Stimulated activated CD8-positive, alpha-beta memory T cell treated with anti-CD3 and anti-CD28 coated beads, Interleukin-12 subunit alpha, Interleukin-12 subunit beta, amount 100 ng/mL, for 24 hours (primary cell): ENCODE measurements around the gene JCHAIN.
"Not testable (repeated sequence)": the region's sequence is repeated elsewhere in the genome, so short reads cannot be mapped to it uniquely, and the experiment has no call there.

ENCODE experiments used
- DNase-seq: peaks from one replicate; pipeline ENCODE4 v3.0.0-alpha.2; 2020; ENCODE audit errors: extremely low read depth

Gene JCHAIN

DNA sequence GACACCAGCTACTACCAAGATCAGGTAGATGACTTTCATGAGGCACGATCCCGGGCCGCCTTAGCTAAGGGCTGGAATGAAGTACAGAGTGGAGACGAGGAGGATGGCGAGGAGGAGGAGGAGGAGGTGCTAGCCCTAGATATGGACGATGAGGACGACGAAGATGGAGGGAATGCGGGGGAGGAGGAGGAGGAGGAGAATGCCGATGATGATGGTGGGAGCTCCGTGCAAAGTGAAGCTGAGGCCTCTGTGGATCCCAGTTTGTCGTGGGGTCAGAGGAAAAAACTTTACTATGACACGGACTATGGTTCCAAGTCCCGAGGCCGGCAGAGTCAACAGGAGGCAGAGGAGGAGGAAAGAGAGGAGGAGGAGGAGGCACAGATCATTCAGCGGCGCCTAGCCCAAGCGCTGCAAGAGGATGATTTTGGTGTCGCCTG is 22.5 kb upstream of the JCHAIN start:
- no peak for DNase-seq

DNA sequence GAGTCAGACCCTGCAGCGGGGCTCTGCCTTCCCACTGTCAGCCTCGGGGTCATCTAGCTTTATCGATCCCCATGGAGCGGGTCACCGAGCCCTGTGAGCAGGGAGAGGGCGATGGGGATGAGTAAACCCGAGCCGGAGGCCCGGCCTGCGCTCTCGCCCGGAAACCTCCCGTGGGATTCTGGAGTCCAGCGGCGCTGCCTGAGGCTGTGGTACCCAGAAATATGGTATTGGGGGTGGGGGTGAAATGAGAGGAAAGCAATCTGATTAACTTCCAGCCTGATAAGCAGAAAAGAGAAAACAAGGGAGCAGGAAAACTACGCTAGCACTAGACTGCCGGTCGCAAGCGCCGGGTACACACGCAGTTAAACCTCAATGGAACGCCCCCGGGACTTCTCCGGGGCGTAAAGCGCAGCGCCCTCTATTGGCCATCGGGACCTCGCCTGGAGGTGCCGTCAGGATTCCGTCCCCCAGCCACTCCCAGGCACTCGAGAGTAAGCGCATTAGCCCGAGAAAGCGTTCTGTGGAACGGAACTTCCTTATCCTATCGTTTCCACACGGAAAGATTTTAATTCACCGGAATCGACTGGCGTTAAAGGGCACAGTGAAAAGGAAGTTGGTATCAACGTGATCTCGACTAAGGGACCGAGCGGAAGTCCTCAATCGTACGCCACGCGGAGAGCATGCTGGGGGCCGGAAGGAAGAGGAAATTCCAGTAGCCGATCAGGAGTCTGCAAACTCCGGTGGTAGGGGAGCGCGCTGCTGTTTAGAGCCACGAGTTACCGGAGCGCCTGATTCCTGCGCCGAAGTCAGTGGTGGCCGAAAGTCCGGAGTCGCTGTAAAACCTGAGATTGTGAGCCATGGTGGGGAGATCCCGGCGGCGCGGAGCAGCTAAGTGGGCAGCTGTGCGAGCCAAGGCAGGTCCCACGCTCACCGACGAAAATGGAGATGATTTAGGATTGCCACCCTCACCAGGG is 21.8 kb upstream of the JCHAIN start, which contains the start of gene UTP3:
UTP3 (plus strand) TSS at position 712 of the 974 bp plus-strand sequence; CDS start at position 858, 146 bp downstream.
- peak; percentile 83 for DNase-seq

DNA sequence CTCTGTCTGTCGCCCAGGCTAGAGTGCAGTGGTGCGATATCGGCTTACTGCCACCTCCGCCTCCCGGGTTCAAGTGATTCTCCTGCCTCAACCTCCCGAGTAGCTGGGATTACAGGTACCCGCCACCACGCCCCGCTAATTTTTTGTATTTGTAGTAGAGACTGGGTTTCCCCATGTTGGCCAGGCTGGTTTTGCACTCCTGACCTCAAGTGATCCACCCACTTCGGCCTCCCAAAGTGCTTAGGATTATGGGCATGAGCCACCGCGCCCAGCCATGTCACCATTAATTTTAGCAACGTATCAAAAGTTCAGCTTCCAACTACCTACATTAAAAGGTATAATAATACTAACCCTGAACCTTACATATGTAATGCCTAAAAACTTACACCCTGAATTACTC is 21.1 kb upstream of the JCHAIN start:
- no peak for DNase-seq

DNA sequence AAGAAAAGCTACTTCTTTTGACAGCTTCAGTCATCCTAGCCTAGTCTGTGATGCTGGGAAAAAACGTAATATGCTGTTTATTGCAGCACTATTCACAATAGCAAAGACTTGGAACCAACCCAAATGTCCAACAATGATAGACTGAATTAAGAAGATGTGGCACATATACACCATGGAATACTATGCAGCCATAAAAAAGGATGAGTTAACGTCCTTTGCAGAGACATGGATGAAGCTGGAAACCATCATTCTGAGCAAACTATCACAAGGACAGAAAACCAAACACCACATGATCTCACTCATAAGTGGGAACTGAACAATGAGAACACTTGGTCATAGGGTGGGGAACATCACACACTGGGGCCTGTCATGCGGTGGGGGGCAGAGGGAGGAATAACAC is 15.8 kb upstream of the JCHAIN start:
- DNase-seq, result not testable (repeated sequence)

- DNase-seq, result no peak
These were observed 15.4 kb upstream of the JCHAIN start for GRCh38 chr4:70681704-70682103.

DNA sequence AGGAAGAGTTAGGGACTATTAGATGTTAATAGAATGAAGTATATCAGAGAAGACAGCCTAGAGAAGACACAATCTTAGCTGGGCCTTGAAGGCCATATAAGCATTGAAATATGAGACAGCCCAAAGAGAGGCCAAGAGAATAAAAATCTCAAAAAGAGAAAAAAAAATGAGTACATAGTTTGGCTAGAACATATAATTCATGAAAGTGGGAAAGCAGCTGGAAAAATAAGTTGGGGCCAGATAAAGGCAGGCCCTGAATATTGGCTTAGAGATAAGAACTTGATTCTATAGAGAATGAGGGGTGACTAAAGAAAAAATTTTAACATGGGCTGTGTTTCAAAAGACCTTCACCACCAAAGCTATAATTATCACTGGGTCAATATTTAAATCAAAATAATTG is 14.6 kb upstream of the JCHAIN start:
- DNase-seq, result no peak

DNA sequence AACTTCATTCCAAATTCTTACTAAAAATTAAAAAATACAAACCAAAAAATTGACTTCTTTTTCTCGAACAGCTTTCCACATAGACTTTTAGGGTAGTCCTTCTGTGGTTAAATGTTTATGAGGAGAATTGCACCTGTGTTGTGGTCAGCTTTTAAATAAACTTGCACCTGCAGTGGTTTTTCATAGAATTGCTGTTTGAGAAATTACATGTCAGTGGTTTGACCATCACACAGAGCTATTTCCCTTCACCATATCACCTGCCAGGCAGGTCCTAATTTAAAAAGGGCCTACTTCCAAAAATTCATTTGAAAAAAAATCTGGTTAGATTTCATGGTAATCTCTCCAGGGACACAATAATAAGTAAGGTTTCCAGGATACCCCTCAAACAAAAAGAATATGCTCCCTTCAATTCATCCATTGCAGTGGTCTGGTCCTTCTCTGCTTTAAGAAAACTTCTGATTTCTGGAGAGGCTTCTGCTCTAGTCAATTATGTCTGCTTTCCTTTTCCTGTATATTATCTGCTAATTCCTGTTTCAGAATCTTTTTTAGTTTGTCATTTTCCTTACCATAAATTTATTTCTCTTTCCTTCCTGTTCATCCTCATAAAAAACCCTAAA is 12.2 kb upstream of the JCHAIN start:
- DNase-seq, result no peak

GRCh38 chr4:70676554-70677090 is 10.3 kb upstream of the JCHAIN start:
- DNase-seq, result no peak

GRCh38 chr4:70674731-70675130 is 8.4 kb upstream of the JCHAIN start:
- no peak for DNase-seq

DNA sequence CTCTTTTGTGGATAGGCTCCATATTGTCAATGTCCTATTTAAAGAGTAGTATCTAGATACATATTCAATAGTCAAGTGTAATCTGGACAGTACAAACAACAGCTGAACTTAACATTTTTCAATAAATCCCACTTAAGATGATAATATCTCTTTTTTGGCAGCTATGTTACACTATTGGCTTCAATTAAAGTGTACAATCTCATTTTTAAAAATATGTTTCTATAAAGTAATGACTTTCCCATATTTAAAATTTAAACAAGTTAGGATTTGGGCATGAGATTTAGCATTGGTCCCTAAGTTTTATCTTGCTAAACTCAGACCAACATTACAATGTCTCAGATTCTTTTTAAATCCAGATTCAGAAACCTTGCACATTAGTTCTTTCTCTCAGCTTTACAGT is 7.9 kb upstream of the JCHAIN start:
- no peak for DNase-seq

GRCh38 chr4:70671091-70671490 is 4.8 kb upstream of the JCHAIN start:
- DNase-seq, result no peak

DNA sequence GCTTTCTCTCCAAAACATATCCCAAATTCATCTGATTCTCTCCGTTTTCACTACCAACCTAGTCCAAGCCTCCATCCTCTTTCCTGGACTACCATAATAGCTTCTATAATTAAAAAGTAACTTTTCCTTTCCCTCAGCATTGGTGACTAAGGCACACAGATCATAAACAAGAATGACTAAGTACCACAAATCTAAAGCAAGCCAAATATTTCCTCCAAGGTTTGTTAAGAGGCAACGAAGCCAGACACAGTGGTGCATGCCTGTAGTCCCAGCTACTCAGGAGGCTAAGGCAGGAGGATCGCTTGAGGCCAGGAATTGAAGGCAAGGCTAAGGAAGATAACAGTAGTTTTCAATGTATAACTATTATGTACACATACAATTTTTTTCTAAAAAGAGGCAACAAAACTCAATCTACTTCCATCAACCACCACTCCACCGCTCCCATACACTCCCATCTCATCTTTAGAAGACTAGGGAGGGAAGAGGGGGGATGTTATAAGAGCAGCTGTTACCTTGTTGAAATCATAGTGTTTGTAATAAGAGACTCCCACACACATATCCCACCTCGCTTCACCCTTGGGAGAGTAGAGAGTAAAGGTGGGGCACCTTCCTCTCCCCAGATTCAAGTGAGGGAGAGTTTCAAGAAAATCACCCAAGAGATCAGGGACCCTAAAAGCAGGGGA is 4.2 kb upstream of the JCHAIN start:
- no peak for DNase-seq

GRCh38 chr4:70667740-70668535 is 1.6 kb upstream of the JCHAIN start:
- no peak for DNase-seq

GRCh38 chr4:70661309-70661922 is 4.9 kb downstream of the JCHAIN start:
- not testable (repeated sequence) for DNase-seq

DNA sequence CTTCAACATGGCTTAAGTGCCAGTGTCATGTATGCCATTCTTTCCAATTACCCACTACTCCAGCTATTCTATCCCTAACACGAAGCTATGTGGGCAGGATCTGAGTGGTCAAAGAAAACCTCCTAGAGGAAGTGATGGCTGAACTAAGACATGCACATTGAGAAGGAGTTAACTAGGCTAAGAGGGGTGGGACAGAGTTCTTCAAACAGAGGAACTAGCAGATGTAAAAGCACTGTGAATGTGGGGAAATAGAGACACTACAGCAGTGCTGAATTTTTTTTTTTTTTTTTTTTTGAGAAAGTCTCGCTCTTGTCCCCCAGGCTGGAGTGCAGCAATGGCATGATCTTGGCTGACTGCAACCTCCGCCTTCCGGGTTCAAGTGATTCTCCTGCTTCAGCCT is 6.2 kb downstream of the JCHAIN start:
- DNase-seq, result no peak

DNA sequence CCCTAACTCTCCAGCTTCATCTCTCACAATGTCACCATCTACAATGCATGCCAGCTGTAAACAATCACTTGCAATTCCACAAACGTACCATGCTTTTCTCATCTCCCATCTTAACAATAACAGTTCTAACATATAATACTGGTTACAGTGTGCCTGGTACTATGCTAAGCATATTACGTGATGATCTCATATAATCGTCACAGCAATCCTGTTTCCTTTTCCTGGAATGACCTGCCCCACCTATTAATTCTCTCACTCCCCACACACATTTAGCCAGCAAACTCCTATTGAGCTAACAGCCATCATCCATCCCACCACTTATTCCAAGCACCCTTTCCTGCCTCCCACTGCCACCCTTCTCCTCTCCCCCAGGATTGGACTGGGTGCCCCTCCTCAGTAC is 7.9 kb downstream of the JCHAIN start:
- DNase-seq, result no peak

DNA sequence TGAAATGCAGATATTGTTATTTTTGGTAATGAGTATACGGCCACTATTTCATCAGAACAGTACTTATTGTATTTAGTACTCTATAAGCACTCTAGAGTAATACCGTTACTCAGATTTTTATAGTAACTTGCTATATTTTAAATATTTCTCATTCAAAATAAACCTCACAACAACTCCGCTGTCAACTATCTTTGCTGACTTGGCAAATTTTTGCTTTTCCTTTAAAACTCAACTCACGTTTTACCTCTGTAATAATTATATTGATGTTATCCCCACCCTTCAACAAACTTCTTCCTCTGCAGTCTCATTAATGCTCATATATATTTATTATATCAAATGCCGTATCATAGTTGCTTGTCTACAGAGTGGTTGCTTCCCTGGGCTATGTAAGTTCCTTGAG is 9.0 kb downstream of the JCHAIN start:
- no peak for DNase-seq

DNA sequence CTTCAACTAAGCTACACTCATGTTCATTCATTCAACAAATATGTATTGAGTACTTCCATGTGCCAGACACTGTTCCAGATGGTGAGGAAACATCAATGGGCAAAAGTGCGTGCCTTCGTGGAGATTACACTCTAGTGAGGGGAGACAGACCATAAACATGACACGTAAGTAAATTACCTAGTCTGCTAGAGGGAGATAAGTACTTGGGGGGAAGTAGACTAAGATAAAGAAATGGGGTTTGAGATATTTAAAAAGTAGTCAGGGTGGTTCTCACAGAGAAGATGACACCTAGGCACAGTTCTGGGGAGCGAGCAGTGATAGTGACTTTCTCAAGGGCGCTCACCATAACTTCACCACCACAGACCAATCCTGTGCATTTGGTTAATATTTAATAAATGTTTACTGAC is 11.7 kb downstream of the JCHAIN start:
- no peak for DNase-seq

DNA sequence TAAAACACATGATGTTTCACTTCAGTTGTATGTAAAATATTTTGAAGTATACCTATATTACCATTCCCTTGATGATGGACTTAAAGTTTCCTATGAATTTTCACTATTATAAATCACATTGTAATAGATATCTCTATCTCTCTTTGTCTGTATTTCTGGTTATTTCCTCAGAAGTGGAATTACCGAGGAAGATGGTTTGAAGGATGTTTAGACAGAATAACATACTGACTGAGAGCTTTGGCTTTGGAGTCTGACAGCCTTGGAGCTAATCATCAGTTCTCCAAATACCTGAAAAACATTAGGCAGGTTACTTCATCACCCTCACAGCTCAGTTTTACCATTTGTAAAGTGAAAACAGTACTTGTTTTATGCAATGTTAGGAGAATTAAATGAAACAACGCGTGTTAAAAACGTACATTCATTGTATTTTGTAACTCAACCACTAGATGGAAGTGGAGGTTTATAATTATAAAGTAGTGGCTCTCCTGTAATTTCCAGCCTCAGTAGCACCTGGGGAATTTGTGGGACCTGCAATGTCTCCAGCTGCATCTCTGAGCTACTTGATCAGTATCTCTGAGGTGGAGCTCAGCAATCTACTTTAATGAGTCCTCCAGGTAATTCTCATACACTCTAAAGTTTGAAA is 14.3 kb downstream of the JCHAIN start:
- no peak for DNase-seq

DNA sequence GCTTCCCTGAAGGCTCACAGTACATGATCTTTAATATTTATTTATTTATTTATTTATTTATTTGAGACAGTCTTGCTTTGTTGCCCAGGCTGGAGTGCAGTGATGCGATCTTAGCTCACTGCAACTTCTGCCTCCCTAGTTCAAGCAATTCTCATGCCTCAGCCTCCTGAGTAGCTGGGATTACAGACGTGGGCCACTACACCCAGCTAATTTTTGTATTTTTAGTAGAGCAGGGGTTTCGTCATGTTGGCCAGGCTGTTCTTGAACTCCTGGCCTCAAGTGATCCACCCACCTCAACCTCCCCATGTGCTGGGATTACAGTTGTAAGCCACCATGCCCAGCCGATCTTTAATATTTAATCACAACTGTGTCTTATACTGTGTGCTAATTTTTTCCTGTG is 15.6 kb downstream of the JCHAIN start:
- not testable (repeated sequence) for DNase-seq
